Endothelial cell of umbilical vein (primary cell): ENCODE results near the gene TULP4. TPM values are rescaled to one million over a fixed set of nuclear protein-coding genes. Genes with fewer than 3 reads are reported as not detected.

Experiments
- BruUV-seq: library from RNA; stranded (reverse); fragments of 400-500 nt; replicated peaks from 2 replicates; lab custom pipeline; 2021; lab: Mats Ljungman, UMichigan
- CTCF ChIA-PET: fragments of 300-600, 350-600 bp; sonication (Branson Sonifier 250); formaldehyde crosslinking; loops from one replicate; lab custom pipeline; 2021; ENCODE audit warnings: antibody characterized with exemption, inconsistent platforms; lab: Charles Lee
- POLR2A ChIA-PET: fragments of 300-600, 350-600 bp; sonication (Branson Sonifier 250); formaldehyde crosslinking; loops from one replicate; lab custom pipeline; 2021; ENCODE audit warnings: antibody characterized with exemption, inconsistent platforms; lab: Charles Lee
- DNase-seq: peaks from one replicate; pipeline ENCODE4 v3.0.0-alpha.2; 2011; ENCODE audit warnings: low read depth, low spot score
- FAIRE-seq: peaks from 2 replicates; lab custom pipeline; 2011; peaks lifted over from hg19 to GRCh38; lab: Jason Lieb, UNC
- H2AFZ ChIP-seq: 2 replicates; pipeline ENCODE4 v1.6.0; 2012; ENCODE audit warnings: low read depth, low read length, control low read depth, inconsistent platforms
- H3K27ac ChIP-seq: 2 replicates; pipeline ENCODE4 v1.5.1; 2011; ENCODE audit warnings: low read depth, mild to moderate bottlenecking, control low read depth, low read length, moderate library complexity; ENCODE audit not compliant: insufficient read depth
- H3K27me3 ChIP-seq, 2 experiments: 2 replicates each; pipeline versions ENCODE4 v1.6.0 to v1.6.1; 2011; ENCODE audit warnings: low read length in 2 of 2, mixed read lengths in 1 of 2; ENCODE audit not compliant: control insufficient read depth in 2 of 2, insufficient read depth in 2 of 2
- H3K36me3 ChIP-seq, 2 experiments: 2 replicates in 1 of 2; 3 replicates in 1 of 2; pipeline ENCODE4 v1.5.1; 2011; ENCODE audit warnings: low read length in 2 of 2, mild to moderate bottlenecking in 1 of 2, moderate library complexity in 1 of 2; ENCODE audit not compliant: control insufficient read depth in 2 of 2, insufficient read depth in 2 of 2; ENCODE audit errors: extremely low read depth in 1 of 2
- H3K4me1 ChIP-seq: 3 replicates; pipeline ENCODE4 v1.5.1; 2011; ENCODE audit warnings: mild to moderate bottlenecking, low read length; ENCODE audit not compliant: control insufficient read depth, insufficient read depth; ENCODE audit errors: extremely low read depth
- H3K4me2 ChIP-seq: 2 replicates; pipeline ENCODE4 v1.6.1; 2011; ENCODE audit warnings: low read length, control low read depth, mixed read lengths; ENCODE audit not compliant: insufficient read depth
- H3K4me3 ChIP-seq, 3 experiments: fragments of 200-600 bp in 1 of 3; sonication (generic), shearing (Covaris generic) in 1 of 3; replicated peaks in 1 of 3; 2 replicates each; pipeline ENCODE4 v1.5.1; 2011 to 2016; ENCODE audit warnings: control low read depth in 3 of 3, low read length in 3 of 3, mild to moderate bottlenecking in 2 of 3, inconsistent platforms in 1 of 3, low read depth in 1 of 3, moderate library complexity in 1 of 3; ENCODE audit not compliant: insufficient read depth in 1 of 3
- H3K79me2 ChIP-seq: 2 replicates; pipeline ENCODE4 v1.6.0; 2012; ENCODE audit warnings: low read length, inconsistent platforms; ENCODE audit not compliant: control insufficient read depth, insufficient read depth
- H3K9ac ChIP-seq: replicated peaks from 2 replicates; pipeline ENCODE3; 2011; ENCODE audit warnings: low read length, control low read depth; ENCODE audit not compliant: insufficient read depth; ENCODE audit errors: extremely low read depth
- H3K9me1 ChIP-seq: replicated peaks from 3 replicates; pipeline ENCODE4 v1.6.0; 2011; ENCODE audit warnings: mild to moderate bottlenecking, low read length; ENCODE audit not compliant: control insufficient read depth, insufficient read depth; ENCODE audit errors: extremely low read depth
- H3K9me3 ChIP-seq: replicated peaks from 2 replicates; pipeline ENCODE4 v1.5.1; 2012; ENCODE audit warnings: low read length, inconsistent platforms; ENCODE audit not compliant: control insufficient read depth, insufficient read depth
- H4K20me1 ChIP-seq: replicated peaks from 2 replicates; pipeline ENCODE3; 2011; ENCODE audit warnings: mild to moderate bottlenecking, low read length; ENCODE audit not compliant: control insufficient read depth, insufficient read depth; ENCODE audit errors: extremely low read depth
- CTCF ChIP-seq, 2 donors: IDR thresholded peaks; 1 replicate in 1 of 2; 2 replicates in 1 of 2; pipeline ENCODE4 v1.5.1; 2011; ENCODE audit warnings: low read length in 2 of 2, mild to moderate bottlenecking in 2 of 2, moderate library complexity in 2 of 2, control low read depth in 1 of 2, inconsistent platforms in 1 of 2, low read depth in 1 of 2; ENCODE audit not compliant: insufficient read depth in 1 of 2; ENCODE audit errors: extremely low read depth in 1 of 2
- EZH2 ChIP-seq: IDR thresholded peaks from 2 replicates; pipeline ENCODE4 v1.6.1; 2012; ENCODE audit warnings: borderline replicate concordance, low read depth, mild to moderate bottlenecking, moderate library complexity, low read length, inconsistent platforms; ENCODE audit not compliant: severe bottlenecking
- FOS ChIP-seq: IDR thresholded peaks from 2 replicates; pipeline ENCODE4 v1.6.1; 2011; ENCODE audit warnings: mild to moderate bottlenecking, low read length, moderate library complexity, borderline replicate concordance; ENCODE audit not compliant: insufficient read depth
- GATA2 ChIP-seq: IDR thresholded peaks from 2 replicates; pipeline ENCODE4 v1.7.0; 2011; ENCODE audit warnings: low read depth, mild to moderate bottlenecking, moderate library complexity, mixed read lengths, low read length; ENCODE audit not compliant: insufficient read length, insufficient read depth
- JUN ChIP-seq: IDR thresholded peaks from 2 replicates; pipeline ENCODE4 v1.6.1; 2011; ENCODE audit warnings: borderline replicate concordance, low read depth; ENCODE audit not compliant: insufficient read length, insufficient read depth
- MAX ChIP-seq: IDR thresholded peaks from 2 replicates; pipeline ENCODE4 v1.6.1; 2011; ENCODE audit not compliant: insufficient read depth, insufficient read length
- MYC ChIP-seq: IDR thresholded peaks from one replicate; pipeline ENCODE4 v1.6.1; 2011; ENCODE audit warnings: mild to moderate bottlenecking, low read depth, low read length
- POLR2A ChIP-seq: IDR thresholded peaks from 2 replicates; pipeline ENCODE4 v1.6.1; 2012; ENCODE audit warnings: low read depth, mild to moderate bottlenecking, control low read depth, low read length
- POLR2AphosphoS5 ChIP-seq: IDR thresholded peaks from 2 replicates; pipeline ENCODE4 v1.6.1; 2012; ENCODE audit warnings: low read depth, mild to moderate bottlenecking, control low read depth, low read length, moderate library complexity; ENCODE audit not compliant: insufficient read depth
- dilution Hi-C: fragments of 300-500 bp; cut with MboI; formaldehyde crosslinking; loops from one replicate; pipeline ENCODE4 v1.15.0; 2019; ENCODE audit warnings: low sequenced_read_pairs; ENCODE audit not compliant: extremely low pct_ligation_motif_present
- intact Hi-C: fragments of 100-400 bp; cut with micrococcal nuclease; formaldehyde crosslinking; loops from one replicate; pipeline ENCODE4 v1.10.0; 2022
- polyA plus RNA-seq, 4 experiments: library from polyadenylated mRNA; depleted of rRNA in 3 of 4; stranded (reverse) in 3 of 4; unstranded in 1 of 4; fragments of >200 nt; gene quantifications; 2 replicates each; pipeline versions ENCODE4 v1.2.1 to v1.2.3, GENCODE V29; 2011 to 2012; ENCODE audit warnings: missing spikeins in 1 of 4
- total RNA-seq: library from RNA; stranded (reverse); gene quantifications from 2 replicates; pipeline ENCODE4 v1.2.3, GENCODE V29; 2021

TULP4 gene
- total and polyA plus RNA-seq, 2 donors (not counting 3 experiments of a cell fraction or from before 2014, with no cell fraction given), result 10.8 to 55.1 TPM

- no peak overlapping the region for H3K9ac ChIP-seq
- H3K9me3 ChIP-seq, result no peaks in the 10 kb centered on the region
- H3K4me1 ChIP-seq, result no peaks in the 10 kb centered on the region
- no peak for TF ChIP-seq POLR2A
- TF ChIP-seq FOS, result no peak
- no peak for TF ChIP-seq MYC
- TF ChIP-seq JUN, result no peak
- no peak for TF ChIP-seq GATA2
- TF ChIP-seq MAX, result no peak
- no peak for TF ChIP-seq POLR2AphosphoS5
- no peak for TF ChIP-seq EZH2
- no peak for TF ChIP-seq CTCF (IDR thresholded peaks at IDR 0.05; ENCODE audit: extremely low read depth in 1 of 2, insufficient read depth in 1 of 2, low read depth in 1 of 2, low read length in 2 of 2)
- H3K4me2 ChIP-seq, result no peak overlapping the region
- H3K4me3 ChIP-seq, result no peak overlapping the region
- intact Hi-C loops (no loop called here), dilution Hi-C loops (no loop called here)
- peaks cover 3 to 17% of the 10 kb centered on the region in 2 experiments for H3K36me3 ChIP-seq
- ChIA-PET CTCF (interaction anchor here (1.5 to 2.5 kb wide), 2 partner anchors 281 to 288 kb away, joined by 3 to 11 read pairs; no protein-coding TSS in a partner anchor), POLR2A (interaction anchor here (0.8 kb wide), 1 partner anchor 287 kb away, joined by 5 read pairs; no protein-coding TSS in a partner anchor)
- no TSS peak for BruUV-seq
- no peaks in the 10 kb centered on the region for H3K9me1 ChIP-seq
- H4K20me1 ChIP-seq, result no peaks in the 10 kb centered on the region
- H2AFZ ChIP-seq, result no peak overlapping the region
- FAIRE-seq, result no peak
- no peaks in the 10 kb centered on the region for H3K27me3 ChIP-seq
- no peaks in the 10 kb centered on the region for H3K79me2 ChIP-seq
- DNase-seq, result no peak
- no peak overlapping the region for H3K27ac ChIP-seq
Observed at GRCh38 chr6:158502263-158502950, 190.1 kb downstream of the TULP4 start.
